GM12892 (cell line): ENCODE measurements around the gene DPYD.

Experiments used
- POLR2A ChIP-seq: IDR thresholded peaks from 2 replicates; pipeline ENCODE4 v1.6.1; 2011; ENCODE audit warnings: low read depth, low read length, control low read depth
- POLR2AphosphoS5 ChIP-seq: IDR thresholded peaks from 2 replicates; pipeline ENCODE4 v1.6.1; 2011; ENCODE audit warnings: low read depth, low read length, control low read depth

- TF ChIP-seq POLR2AphosphoS5 (no peak), POLR2A (no peak)
Measured at GRCh38 chr1:97050506-97050905, 870.3 kb downstream of the DPYD start.
